ENCODE data around the gene CC2D1A.

The CC2D1A gene

GRCh38 chr19:13952931-13953531, 47.0 kb downstream of the CC2D1A start:
- no peak for DNase-seq

GRCh38 chr19:13954185-13954584, 48.2 kb downstream of the CC2D1A start:
- DNase-seq, result no peak
- H3K9me3 Mint-ChIP-seq, result no peaks in the 10 kb centered on the region
- H3K4me1 Mint-ChIP-seq (ENCODE audit: low read depth), result peaks cover 22% of the 10 kb centered on the region
- H3K27ac Mint-ChIP-seq, result peak overlapping the region; percentile 37
- H3K36me3 Mint-ChIP-seq (ENCODE audit: low read depth), result peaks cover 55% of the 10 kb centered on the region
- no peaks in the 10 kb centered on the region for H3K27me3 Mint-ChIP-seq
- H3K4me3 Mint-ChIP-seq, result peak overlapping the region; percentile 94

More at GRCh38 chr19:13952931-13953531, 47.0 kb downstream of the CC2D1A start:
- H3K4me3 Mint-ChIP-seq, result peak overlapping the region; percentile 94
- peaks cover 22% of the 10 kb centered on the region for H3K4me1 Mint-ChIP-seq (ENCODE audit: low read depth)
- peak overlapping the region; percentile 88 for H3K27ac Mint-ChIP-seq
- no peaks in the 10 kb centered on the region for H3K27me3 Mint-ChIP-seq
- H3K9me3 Mint-ChIP-seq, result no peaks in the 10 kb centered on the region
- peaks cover 44% of the 10 kb centered on the region for H3K36me3 Mint-ChIP-seq (ENCODE audit: low read depth)

GRCh38 chr19:13955662-13956364, 49.8 kb downstream of the CC2D1A start:
- H3K4me1 Mint-ChIP-seq (ENCODE audit: low read depth), result peaks cover 22% of the 10 kb centered on the region
- no peak overlapping the region for H3K27ac Mint-ChIP-seq
- H3K9me3 Mint-ChIP-seq, result no peaks in the 10 kb centered on the region
- no peak for DNase-seq
- no peak overlapping the region for H3K4me3 Mint-ChIP-seq
- H3K27me3 Mint-ChIP-seq, result no peaks in the 10 kb centered on the region
- peaks cover 70% of the 10 kb centered on the region for H3K36me3 Mint-ChIP-seq (ENCODE audit: low read depth)

- Mint-ChIP-seq H3K4me3 (no peak overlapping the region), H3K4me1 (ENCODE audit: low read depth) (peaks cover 22% of the 10 kb centered on the region), H3K27ac (no peak overlapping the region), H3K36me3 (ENCODE audit: low read depth) (peaks cover 72% of the 10 kb centered on the region), H3K27me3 (no peaks in the 10 kb centered on the region), H3K9me3 (no peaks in the 10 kb centered on the region)
- DNase-seq, result no peak
Observed at GRCh38 chr19:13956365-13956744, 50.4 kb downstream of the CC2D1A start.

- Mint-ChIP-seq H3K4me1 (ENCODE audit: low read depth) (peaks cover 16% of the 10 kb centered on the region), H3K9me3 (no peaks in the 10 kb centered on the region), H3K27ac (no peak overlapping the region), H3K36me3 (ENCODE audit: low read depth) (peaks cover 76% of the 10 kb centered on the region), H3K27me3 (no peaks in the 10 kb centered on the region), H3K4me3 (no peak overlapping the region)
- no peak for DNase-seq
Observed at GRCh38 chr19:13957051-13957450, 51.0 kb downstream of the CC2D1A start.

- Mint-ChIP-seq H3K27ac (peak overlapping the region; percentile 63), H3K9me3 (no peaks in the 10 kb centered on the region), H3K27me3 (no peaks in the 10 kb centered on the region), H3K4me1 (ENCODE audit: low read depth) (peaks cover 15% of the 10 kb centered on the region), H3K36me3 (ENCODE audit: low read depth) (peaks cover 74% of the 10 kb centered on the region), H3K4me3 (no peak overlapping the region)
- DNase-seq, result no peak
Observed at GRCh38 chr19:13958043-13958442, 52.0 kb downstream of the CC2D1A start.

- DNase-seq, result no peak
- Mint-ChIP-seq H3K4me3 (no peak overlapping the region), H3K27me3 (no peaks in the 10 kb centered on the region), H3K4me1 (ENCODE audit: low read depth) (peaks cover 3% of the 10 kb centered on the region), H3K36me3 (ENCODE audit: low read depth) (peaks cover 73% of the 10 kb centered on the region), H3K27ac (no peak overlapping the region), H3K9me3 (no peaks in the 10 kb centered on the region)
Observed at GRCh38 chr19:13959141-13959961, 53.4 kb downstream of the CC2D1A start.

- Mint-ChIP-seq H3K4me1 (ENCODE audit: low read depth) (no peaks in the 10 kb centered on the region), H3K4me3 (no peak overlapping the region), H3K36me3 (ENCODE audit: low read depth) (peaks cover 73% of the 10 kb centered on the region), H3K27me3 (no peaks in the 10 kb centered on the region), H3K9me3 (no peaks in the 10 kb centered on the region), H3K27ac (peak overlapping the region; percentile 40)
- no peak for DNase-seq
Observed at GRCh38 chr19:13959962-13960862, 54.2 kb downstream of the CC2D1A start.

- no peaks in the 10 kb centered on the region for H3K4me1 Mint-ChIP-seq (ENCODE audit: low read depth)
- no peak overlapping the region for H3K4me3 Mint-ChIP-seq
- H3K36me3 Mint-ChIP-seq (ENCODE audit: low read depth), result peaks cover 71% of the 10 kb centered on the region
- H3K27me3 Mint-ChIP-seq, result no peaks in the 10 kb centered on the region
- DNase-seq, result no peak
- H3K27ac Mint-ChIP-seq, result peak overlapping the region; percentile 55
- no peaks in the 10 kb centered on the region for H3K9me3 Mint-ChIP-seq
Observed at GRCh38 chr19:13960863-13961784, 55.1 kb downstream of the CC2D1A start.

- Mint-ChIP-seq H3K9me3 (no peaks in the 10 kb centered on the region), H3K4me1 (ENCODE audit: low read depth) (no peaks in the 10 kb centered on the region), H3K36me3 (ENCODE audit: low read depth) (peaks cover 69% of the 10 kb centered on the region), H3K27me3 (no peaks in the 10 kb centered on the region), H3K27ac (peak overlapping the region; percentile 55), H3K4me3 (no peak overlapping the region)
- DNase-seq, result no peak
Observed at GRCh38 chr19:13961826-13962698, 56.1 kb downstream of the CC2D1A start.

GRCh38 chr19:13962699-13963602, 57.0 kb downstream of the CC2D1A start:
- Mint-ChIP-seq H3K36me3 (ENCODE audit: low read depth) (peaks cover 69% of the 10 kb centered on the region), H3K27me3 (no peaks in the 10 kb centered on the region), H3K9me3 (no peaks in the 10 kb centered on the region), H3K4me3 (no peak overlapping the region), H3K27ac (no peak overlapping the region), H3K4me1 (ENCODE audit: low read depth) (no peaks in the 10 kb centered on the region)
- no peak for DNase-seq

- Mint-ChIP-seq H3K36me3 (ENCODE audit: low read depth) (peaks cover 66% of the 10 kb centered on the region), H3K27me3 (no peaks in the 10 kb centered on the region), H3K27ac (no peak overlapping the region), H3K4me3 (no peak overlapping the region), H3K4me1 (ENCODE audit: low read depth) (no peaks in the 10 kb centered on the region), H3K9me3 (no peaks in the 10 kb centered on the region)
- no peak for DNase-seq
Observed at GRCh38 chr19:13963603-13964105, 57.7 kb downstream of the CC2D1A start.
